Activated CD4-positive, alpha-beta memory T cell treated with anti-CD3 and anti-CD28 coated beads for 36 hours (primary cell): ENCODE data around the gene ARID5B. TPM values are rescaled to one million over a fixed set of nuclear protein-coding genes. Genes with fewer than 3 reads are reported as not detected.

Source experiments
- CTCF ChIA-PET: fragments of 350-600 bp; sonication (Branson Sonifier 250); formaldehyde crosslinking; loops from one replicate; lab custom pipeline; 2021; ENCODE audit warnings: antibody characterized with exemption, inconsistent platforms; lab: Charles Lee
- POLR2A ChIA-PET: fragments of 350-600 bp; sonication (Branson Sonifier 250); formaldehyde crosslinking; loops from one replicate; lab custom pipeline; 2021; ENCODE audit warnings: antibody characterized with exemption; lab: Charles Lee
- DNase-seq: peaks from one replicate; pipeline ENCODE4 v3.0.0-alpha.2; 2020
- H3K27ac Mint-ChIP-seq: one replicate; pipeline ENCODE4 v1.8.0; 2021; ENCODE audit warnings: mixed read lengths
- H3K27me3 Mint-ChIP-seq: one replicate; pipeline ENCODE4 v1.8.0; 2021; ENCODE audit warnings: mixed read lengths
- H3K36me3 Mint-ChIP-seq: one replicate; pipeline ENCODE4 v1.8.0; 2021; ENCODE audit warnings: mixed read lengths
- H3K4me1 Mint-ChIP-seq: one replicate; pipeline ENCODE4 v1.8.0; 2021; ENCODE audit warnings: low read depth, mixed read lengths
- H3K4me3 Mint-ChIP-seq: one replicate; pipeline ENCODE4 v1.8.0; 2021; ENCODE audit warnings: mild to moderate bottlenecking, mixed read lengths
- H3K9me3 Mint-ChIP-seq: one replicate; pipeline ENCODE4 v1.8.0; 2021; ENCODE audit warnings: mixed read lengths
- intact Hi-C: fragments of 100-400 bp; cut with micrococcal nuclease; formaldehyde crosslinking; loops from one replicate; pipeline ENCODE4 v1.15.1; 2023
- total RNA-seq, 2 experiments: library from RNA; stranded (reverse); gene quantifications; one replicate each; pipeline ENCODE4 v1.2.3, GENCODE V29; 2021

Gene ARID5B
- total RNA-seq, 2 experiments from 2014 or later = 79.4 to 79.6 TPM

DNA sequence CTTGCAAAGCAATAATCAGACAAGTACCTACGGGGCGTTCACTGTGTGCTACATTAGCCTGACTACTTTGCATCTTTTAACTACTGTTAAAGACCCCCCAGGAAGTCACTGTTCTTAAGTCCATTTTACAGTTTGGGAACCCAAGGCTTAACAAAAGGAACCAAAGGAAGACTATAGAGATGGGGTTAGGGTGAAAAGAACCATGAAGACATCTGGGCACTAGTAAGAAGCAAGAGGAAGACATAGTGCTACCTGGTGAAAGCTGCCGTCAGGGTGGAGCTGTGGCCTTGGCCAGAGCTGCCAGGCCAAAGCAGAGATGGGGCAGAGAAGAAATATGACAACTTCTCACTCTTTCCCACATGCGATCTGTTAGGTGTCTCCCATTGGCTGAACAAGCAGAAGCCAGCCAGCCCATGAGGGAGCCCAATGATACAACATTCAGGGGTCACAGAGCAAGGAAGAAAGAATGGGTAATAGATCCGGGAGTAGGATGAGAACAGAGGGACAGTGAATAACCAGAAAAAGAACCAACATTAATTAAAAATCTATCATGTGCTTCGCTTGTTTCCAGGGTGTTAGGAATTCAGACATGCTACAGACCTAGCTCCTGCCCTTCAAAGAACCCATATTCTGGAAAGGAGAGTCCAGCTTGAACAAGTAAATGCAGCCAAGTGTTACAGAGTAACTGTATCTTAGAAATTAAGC lies 85.4 kb downstream of the ARID5B start:
- no peaks in the 10 kb centered on the region for H3K9me3 Mint-ChIP-seq
- CTCF ChIA-PET = interaction anchor here (1.1 to 1.5 kb wide), 2 partner anchors 51 to 90 kb away, joined by 3 to 5 read pairs; no protein-coding TSS in a partner anchor
- peaks cover 90% of the 10 kb centered on the region for H3K4me1 Mint-ChIP-seq
- peak overlapping the region; percentile 95 for H3K27ac Mint-ChIP-seq
- H3K36me3 Mint-ChIP-seq = peaks cover 45% of the 10 kb centered on the region
- H3K27me3 Mint-ChIP-seq = no peaks in the 10 kb centered on the region
- POLR2A ChIA-PET = interaction anchor here (1.0 to 5.4 kb wide), 10 partner anchors 15 to 197 kb away, joined by 3 to 125 read pairs (median 10); no protein-coding TSS in a partner anchor
- no peak for DNase-seq
- intact Hi-C loops = no loop called here
- peak overlapping the region; percentile 9 for H3K4me3 Mint-ChIP-seq

DNA sequence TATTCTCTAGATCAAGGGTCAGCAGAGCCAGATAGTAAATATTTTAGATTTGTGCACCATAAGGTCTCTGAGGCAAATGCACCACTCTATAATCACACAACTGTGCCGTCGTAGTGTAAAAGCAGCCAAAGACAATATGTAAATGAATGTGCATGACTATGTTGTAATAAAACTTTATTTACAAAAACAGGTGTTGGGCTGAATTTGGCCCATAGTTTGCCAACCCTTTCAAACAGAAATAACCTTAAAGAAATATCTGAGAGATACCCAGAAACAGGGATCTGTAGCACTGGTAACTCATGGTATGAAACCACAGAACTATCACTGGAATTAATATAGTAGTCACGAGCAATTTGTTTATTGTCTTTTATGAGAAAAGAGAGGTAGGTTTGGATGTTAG lies 86.0 kb downstream of the ARID5B start:
- H3K4me3 Mint-ChIP-seq = peak overlapping the region; percentile 59
- H3K4me1 Mint-ChIP-seq = peaks cover 91% of the 10 kb centered on the region
- peaks cover 45% of the 10 kb centered on the region for H3K36me3 Mint-ChIP-seq
- H3K27ac Mint-ChIP-seq = peak overlapping the region; percentile 95
- H3K9me3 Mint-ChIP-seq = no peaks in the 10 kb centered on the region
- DNase-seq = no peak
- H3K27me3 Mint-ChIP-seq = no peaks in the 10 kb centered on the region
- CTCF ChIA-PET = interaction anchor here (0.7 to 2.0 kb wide), 8 partner anchors 23 to 91 kb away, joined by 3 to 8 read pairs (median 3); no protein-coding TSS in a partner anchor
- intact Hi-C loops = no loop called here
- POLR2A ChIA-PET = interaction anchor here (0.9 to 5.4 kb wide), 24 partner anchors 14 to 200 kb away, joined by 3 to 125 read pairs (median 4); no protein-coding TSS in a partner anchor

DNA sequence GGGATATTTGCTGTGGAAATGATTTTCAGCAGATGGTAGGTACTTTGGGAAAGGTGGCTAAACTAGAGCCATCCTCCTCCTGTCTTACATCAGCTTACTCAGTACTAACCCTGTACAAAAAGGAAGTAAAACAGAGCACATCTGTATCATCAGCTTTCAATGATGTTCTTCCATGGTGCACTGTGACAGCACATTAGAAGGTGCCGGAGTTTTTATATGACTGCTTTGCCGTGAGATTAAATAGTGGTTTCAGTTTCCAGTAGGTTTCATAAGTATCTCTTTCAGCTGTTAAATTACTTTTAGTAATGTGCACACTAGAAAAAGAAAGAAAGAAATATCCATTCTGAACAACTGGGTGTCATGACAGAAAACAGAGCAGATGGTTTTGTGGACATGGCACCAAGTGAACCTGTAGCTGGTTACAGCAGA lies 86.5 kb downstream of the ARID5B start:
- Mint-ChIP-seq H3K4me1 (peaks cover 91% of the 10 kb centered on the region), H3K9me3 (no peaks in the 10 kb centered on the region), H3K27me3 (no peaks in the 10 kb centered on the region), H3K36me3 (peaks cover 42% of the 10 kb centered on the region), H3K27ac (peak overlapping the region; percentile 95), H3K4me3 (peak overlapping the region; percentile 59)
- POLR2A ChIA-PET = interaction anchor here (0.8 to 5.4 kb wide), 24 partner anchors 14 to 200 kb away, joined by 3 to 125 read pairs (median 4); no protein-coding TSS in a partner anchor
- intact Hi-C loops = loop anchor here (1.0 kb wide), 9 partner anchors 23 to 257 kb away; no protein-coding TSS in a partner anchor
- peak; percentile 50 for DNase-seq
- CTCF ChIA-PET = interaction anchor here (0.7 to 2.0 kb wide), 8 partner anchors 23 to 91 kb away, joined by 3 to 8 read pairs (median 3); no protein-coding TSS in a partner anchor

DNA sequence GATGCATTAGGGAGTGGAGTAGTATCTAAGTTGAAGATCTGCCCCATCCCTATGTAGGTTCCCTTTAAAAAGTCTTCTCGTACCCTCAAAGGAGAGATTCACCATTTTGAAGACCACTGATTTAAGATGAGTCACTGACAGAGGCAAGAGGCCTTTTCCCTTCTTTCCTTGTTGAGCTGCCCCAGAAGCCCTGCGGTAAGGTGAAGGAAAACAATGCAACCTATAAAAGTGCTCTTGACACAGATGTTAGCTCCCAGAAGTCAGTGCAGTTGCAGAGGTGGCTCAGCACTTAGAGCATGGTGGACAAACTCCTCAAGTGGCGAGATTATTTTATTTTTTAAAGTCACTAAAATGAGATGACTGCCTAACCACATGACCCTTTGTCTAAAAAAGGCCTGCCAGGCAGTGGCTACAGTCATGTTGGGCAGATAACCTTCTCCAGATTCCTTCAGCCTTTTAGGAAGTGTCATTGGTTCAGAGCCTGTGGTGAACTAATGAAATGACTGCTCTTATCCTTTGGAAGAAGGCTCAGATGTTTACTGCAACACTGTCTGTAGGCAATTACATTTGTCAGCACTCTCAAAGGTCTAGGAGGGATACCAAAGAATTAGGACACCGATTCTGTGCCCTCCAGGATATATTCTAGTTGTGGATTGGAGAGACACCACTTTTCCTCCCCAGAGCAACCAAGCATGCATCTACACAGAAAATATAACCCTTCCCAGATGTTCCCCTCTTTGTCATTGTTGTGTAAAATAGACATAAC lies 88.7 kb downstream of the ARID5B start:
- intact Hi-C loops = no loop called here
- H3K27me3 Mint-ChIP-seq = no peaks in the 10 kb centered on the region
- DNase-seq = no peak
- H3K9me3 Mint-ChIP-seq = no peaks in the 10 kb centered on the region
- CTCF ChIA-PET = interaction anchor here (0.7 to 4.5 kb wide), 3 partner anchors 12 to 60 kb away, joined by 3 to 19 read pairs (median 5); no protein-coding TSS in a partner anchor
- H3K36me3 Mint-ChIP-seq = peaks cover 40% of the 10 kb centered on the region
- peaks cover 93% of the 10 kb centered on the region for H3K4me1 Mint-ChIP-seq
- peak overlapping the region; percentile 99 for H3K27ac Mint-ChIP-seq
- H3K4me3 Mint-ChIP-seq = no peak overlapping the region
- POLR2A ChIA-PET = interaction anchor here (0.9 to 5.4 kb wide), 5 partner anchors 12 to 87 kb away, joined by 3 to 125 read pairs (median 3); no protein-coding TSS in a partner anchor

DNA sequence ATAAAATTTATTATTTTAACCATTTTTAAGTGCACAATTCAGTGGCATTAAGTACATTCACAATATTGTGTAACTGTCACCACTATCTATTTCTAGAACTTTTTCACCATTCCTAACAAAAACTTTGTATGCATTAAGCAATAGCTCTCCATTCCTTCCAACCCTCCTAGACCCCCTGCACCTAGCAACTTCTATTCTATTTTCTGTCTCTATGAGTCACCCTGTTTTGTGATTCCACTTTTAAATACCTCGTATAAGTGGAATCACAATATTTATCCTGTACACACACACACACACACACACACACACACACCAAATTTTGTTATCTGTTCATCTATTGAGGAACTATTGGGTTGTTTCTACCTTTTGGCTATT lies 89.2 kb downstream of the ARID5B start:
- ChIA-PET POLR2A (interaction anchor here (6.3 kb wide), 1 partner anchor 58 kb away, joined by 136 read pairs; no protein-coding TSS in a partner anchor), CTCF (interaction anchor here (2.0 to 4.5 kb wide), 2 partner anchors 29 to 59 kb away, joined by 5 to 19 read pairs; no protein-coding TSS in a partner anchor)
- Mint-ChIP-seq H3K36me3 (peaks cover 41% of the 10 kb centered on the region), H3K27ac (peak overlapping the region; percentile 99), H3K9me3 (no peaks in the 10 kb centered on the region), H3K27me3 (no peaks in the 10 kb centered on the region), H3K4me3 (no peak overlapping the region), H3K4me1 (peaks cover 93% of the 10 kb centered on the region)
- intact Hi-C loops = no loop called here
- DNase-seq = no peak

DNA sequence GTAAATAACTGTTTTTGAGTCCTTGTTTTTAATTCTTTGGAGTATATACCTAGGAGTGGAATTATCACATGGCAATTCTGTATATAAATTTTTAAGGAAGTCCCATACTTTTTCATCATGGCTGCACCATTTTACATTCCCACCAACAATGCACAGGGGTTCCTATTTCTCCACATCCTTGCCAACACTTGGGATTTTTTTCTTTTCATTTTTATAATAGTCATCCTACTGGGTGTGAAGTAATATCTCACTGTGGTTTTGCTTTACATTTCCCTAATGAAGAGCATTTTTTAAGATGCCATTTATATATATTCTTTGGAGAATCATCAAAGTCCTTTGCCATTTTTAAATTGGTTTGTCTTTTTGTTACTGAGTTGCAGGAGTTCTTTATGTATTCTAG lies 89.7 kb downstream of the ARID5B start:
- POLR2A ChIA-PET = interaction anchor here (2.9 to 6.3 kb wide), 2 partner anchors 53 to 57 kb away, joined by 33 to 136 read pairs; no protein-coding TSS in a partner anchor
- H3K9me3 Mint-ChIP-seq = no peaks in the 10 kb centered on the region
- peak overlapping the region; percentile 99 for H3K27ac Mint-ChIP-seq
- H3K27me3 Mint-ChIP-seq = no peaks in the 10 kb centered on the region
- no peak overlapping the region for H3K4me3 Mint-ChIP-seq
- no peak for DNase-seq
- intact Hi-C loops = no loop called here
- CTCF ChIA-PET = interaction anchor here (2.0 to 4.5 kb wide), 4 partner anchors 28 to 240 kb away, joined by 5 to 19 read pairs (median 10); no protein-coding TSS in a partner anchor
- peaks cover 43% of the 10 kb centered on the region for H3K36me3 Mint-ChIP-seq
- H3K4me1 Mint-ChIP-seq = peaks cover 92% of the 10 kb centered on the region

DNA sequence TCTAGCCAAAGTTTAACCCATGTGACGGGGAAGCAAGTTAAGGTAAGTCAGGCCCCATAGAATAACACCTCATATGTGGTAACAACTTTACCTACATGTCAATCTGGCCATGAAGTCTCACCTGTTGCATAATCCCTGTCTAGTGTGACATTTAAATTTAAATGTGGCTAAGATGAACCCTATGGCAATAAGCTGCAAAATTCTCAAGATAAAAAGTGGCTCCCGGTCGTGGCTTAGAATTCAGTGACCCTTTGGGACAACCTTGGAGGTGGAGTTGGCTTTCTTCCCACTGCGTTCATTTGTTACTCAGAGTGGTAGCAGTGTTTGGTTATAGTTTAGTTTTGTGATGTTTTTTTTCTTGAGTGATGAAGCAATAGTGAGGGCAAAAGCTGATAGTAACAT lies 90.6 kb downstream of the ARID5B start:
- H3K9me3 Mint-ChIP-seq = no peaks in the 10 kb centered on the region
- peak overlapping the region; percentile 57 for H3K4me3 Mint-ChIP-seq
- CTCF ChIA-PET = interaction anchor here (0.6 to 5.2 kb wide), 9 partner anchors 10 to 241 kb away, joined by 3 to 27 read pairs (median 8); partner anchors contain the start of gene ARID5B
- no peaks in the 10 kb centered on the region for H3K27me3 Mint-ChIP-seq
- H3K36me3 Mint-ChIP-seq = peaks cover 46% of the 10 kb centered on the region
- POLR2A ChIA-PET = interaction anchor here (1.0 to 6.3 kb wide), 14 partner anchors 10 to 248 kb away, joined by 3 to 136 read pairs (median 16); no protein-coding TSS in a partner anchor
- H3K4me1 Mint-ChIP-seq = peaks cover 91% of the 10 kb centered on the region
- intact Hi-C loops = loop anchor here (1.0 to 2.0 kb wide), 5 partner anchors 49 to 253 kb away; no protein-coding TSS in a partner anchor
- H3K27ac Mint-ChIP-seq = peak overlapping the region; percentile 99
- peak; percentile 45 for DNase-seq

DNA sequence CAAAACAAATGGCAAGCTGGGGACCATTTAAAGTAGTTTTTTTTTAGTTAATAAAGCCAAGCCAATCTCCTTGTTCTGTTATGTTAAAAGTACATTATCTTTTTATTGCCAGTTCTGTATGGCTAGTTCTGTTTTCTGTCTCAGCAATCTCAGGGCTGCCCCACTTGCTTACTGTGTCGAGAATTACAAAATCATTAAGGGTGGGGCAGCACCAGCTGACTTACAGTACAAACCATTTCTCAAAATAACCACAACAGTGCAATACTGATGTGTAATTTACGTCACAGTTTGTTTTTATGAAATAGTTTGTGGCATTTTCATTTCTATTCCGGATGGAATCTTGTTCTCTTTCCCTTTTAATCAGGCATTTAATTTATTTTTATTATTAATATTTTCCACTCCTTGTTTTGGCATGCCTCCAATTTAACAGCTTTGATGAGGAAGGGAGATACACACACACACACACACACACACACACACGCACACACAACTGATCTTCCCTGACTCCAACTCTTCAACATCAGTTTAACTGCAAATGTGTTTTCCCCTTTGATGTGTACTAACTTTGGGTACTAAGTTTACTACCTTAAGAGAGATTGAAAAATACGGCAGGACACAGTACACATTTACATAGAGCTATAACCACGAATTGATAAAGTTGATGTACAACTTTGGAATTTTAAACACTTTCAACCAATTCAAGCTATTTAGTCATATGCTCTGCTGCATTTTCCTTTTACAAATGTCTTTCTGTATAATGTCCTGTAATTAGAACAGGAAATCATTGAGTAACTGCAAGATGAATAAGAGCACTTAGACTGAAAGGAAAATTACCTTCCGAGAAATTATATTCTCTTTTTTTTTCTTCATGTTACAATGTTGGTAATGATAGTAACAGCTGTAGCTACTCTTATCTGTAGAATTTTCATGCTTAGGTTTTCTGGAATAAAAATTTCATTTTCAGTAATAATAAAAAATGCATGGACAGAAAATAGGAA lies 91.5 kb downstream of the ARID5B start:
- H3K36me3 Mint-ChIP-seq = peaks cover 54% of the 10 kb centered on the region
- no peaks in the 10 kb centered on the region for H3K9me3 Mint-ChIP-seq
- peak overlapping the region; percentile 57 for H3K4me3 Mint-ChIP-seq
- DNase-seq = peak; percentile 75
- intact Hi-C loops = loop anchor here (1.0 to 2.0 kb wide), 9 partner anchors 9 to 252 kb away; no protein-coding TSS in a partner anchor
- peaks cover 85% of the 10 kb centered on the region for H3K4me1 Mint-ChIP-seq
- POLR2A ChIA-PET = interaction anchor here (0.6 to 6.3 kb wide), 23 partner anchors 9 to 273 kb away, joined by 3 to 136 read pairs (median 4); no protein-coding TSS in a partner anchor
- H3K27ac Mint-ChIP-seq = peak overlapping the region; percentile 99
- H3K27me3 Mint-ChIP-seq = no peaks in the 10 kb centered on the region
- CTCF ChIA-PET = interaction anchor here (0.6 to 5.2 kb wide), 14 partner anchors 9 to 252 kb away, joined by 3 to 27 read pairs (median 4); partner anchors contain the start of gene ARID5B

DNA sequence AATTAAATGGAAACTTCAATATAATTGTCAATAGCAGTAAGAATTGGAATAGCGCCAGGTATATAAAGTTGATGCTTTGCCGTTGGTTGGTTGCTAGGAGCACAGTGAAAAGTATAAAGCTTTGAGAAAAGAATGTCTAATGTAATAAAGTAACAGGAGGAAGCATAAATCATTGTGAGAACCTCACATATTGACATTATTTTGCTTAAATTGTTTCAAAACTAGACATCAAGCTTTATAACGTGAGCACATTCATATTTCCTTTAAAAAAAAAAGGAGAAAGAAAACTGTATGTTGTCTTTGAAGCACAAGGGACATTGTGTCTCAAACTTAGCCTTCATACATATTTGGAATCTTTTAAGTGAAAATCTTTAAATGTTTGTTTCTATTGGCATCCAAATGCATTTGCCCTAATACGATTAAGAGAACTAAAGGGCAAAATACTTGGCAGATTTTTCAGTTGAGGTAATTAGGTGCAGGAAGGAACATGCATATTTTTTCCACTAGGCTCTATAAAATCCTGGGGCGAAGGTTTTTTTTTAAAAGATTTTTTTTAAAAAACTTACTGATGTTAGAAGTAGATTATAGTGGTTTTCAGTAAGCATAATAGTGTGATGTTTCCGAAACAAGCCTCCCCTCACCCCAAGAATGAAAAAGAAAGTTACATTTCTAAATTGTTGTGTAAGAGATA lies 92.4 kb downstream of the ARID5B start:
- Mint-ChIP-seq H3K27me3 (no peaks in the 10 kb centered on the region), H3K4me1 (peaks cover 86% of the 10 kb centered on the region), H3K9me3 (peaks cover 2% of the 10 kb centered on the region), H3K4me3 (peak overlapping the region; percentile 57), H3K36me3 (peaks cover 62% of the 10 kb centered on the region), H3K27ac (peak overlapping the region; percentile 99)
- ChIA-PET CTCF (interaction anchor here (0.7 to 5.2 kb wide), 10 partner anchors 30 to 251 kb away, joined by 3 to 27 read pairs (median 8); partner anchors contain the start of gene ARID5B), POLR2A (interaction anchor here (0.6 to 6.3 kb wide), 20 partner anchors 16 to 272 kb away, joined by 3 to 136 read pairs (median 4); no protein-coding TSS in a partner anchor)
- intact Hi-C loops = loop anchor here (1.0 to 2.0 kb wide), 5 partner anchors 8 to 251 kb away; no protein-coding TSS in a partner anchor
- DNase-seq = no peak
